GM18951 (cell line): ENCODE measurements around the gene GLIS2.

Source experiments
- POLR2A ChIP-seq: IDR thresholded peaks from 4 replicates; pipeline ENCODE4 v1.6.1; 2011; ENCODE audit warnings: mild to moderate bottlenecking; ENCODE audit not compliant: insufficient read length, insufficient read depth; ENCODE audit errors: extremely low read depth
- in situ Hi-C: fragments of 300-500 bp; cut with MboI; formaldehyde crosslinking; loops from one replicate; pipeline ENCODE4 v1.12.0; 2022; ENCODE audit warnings: low sequenced_read_pairs, mixed read lengths, inconsistent platforms; ENCODE audit not compliant: unreplicated experiment

Gene GLIS2

GRCh38 chr16:4318967-4319366 is 3.1 kb downstream of the GLIS2 start:
- no peak for TF ChIP-seq POLR2A
- in situ Hi-C loops = no loop called here

- in situ Hi-C loops = no loop called here
- no peak for TF ChIP-seq POLR2A
Observed at GRCh38 chr16:4319454-4320421, 3.9 kb downstream of the GLIS2 start.

- in situ Hi-C loops = no loop called here
- no peak for TF ChIP-seq POLR2A
Observed at GRCh38 chr16:4320571-4321137, 4.8 kb downstream of the GLIS2 start.

GRCh38 chr16:4321286-4322120 is 5.6 kb downstream of the GLIS2 start:
- TF ChIP-seq POLR2A = no peak
- in situ Hi-C loops = no loop called here

GRCh38 chr16:4322121-4323052 is 6.5 kb downstream of the GLIS2 start:
- no peak for TF ChIP-seq POLR2A
- in situ Hi-C loops = no loop called here

- in situ Hi-C loops = no loop called here
- no peak for TF ChIP-seq POLR2A
Observed at GRCh38 chr16:4323071-4323844, 7.4 kb downstream of the GLIS2 start.

- in situ Hi-C loops = no loop called here
- no peak for TF ChIP-seq POLR2A
Observed at GRCh38 chr16:4323845-4324488, 8.1 kb downstream of the GLIS2 start.

- in situ Hi-C loops = no loop called here
- TF ChIP-seq POLR2A = no peak
Observed at GRCh38 chr16:4324492-4325252, 8.8 kb downstream of the GLIS2 start.

- TF ChIP-seq POLR2A = no peak
- in situ Hi-C loops = no loop called here
Observed at GRCh38 chr16:4325253-4325758, 9.4 kb downstream of the GLIS2 start.

- no peak for TF ChIP-seq POLR2A
- in situ Hi-C loops = no loop called here
Observed at GRCh38 chr16:4327386-4328045, 11.6 kb downstream of the GLIS2 start.
